Right lobe of liver (tissue), 6 donors: ENCODE data around the gene ROBO2. TPM values are rescaled to one million over a fixed set of nuclear protein-coding genes. Genes with fewer than 3 reads are reported as not detected.

Source experiments
- ATAC-seq, 4 donors: fragments of 200-7000 bp; cut with Tn5 transposase; one replicate each; pipeline ENCODE4 v1.9.1; 2020; ENCODE audit warnings: mild to moderate bottlenecking in 4 of 4, moderate library complexity in 4 of 4
- DNase-seq, 3 donors: peaks; one replicate each; pipeline ENCODE4 v3.0.0-alpha.2; 2020
- H3K27ac ChIP-seq, 3 donors: fragments of 200-600 bp; one replicate each; pipeline ENCODE4 v1.8.0; 2022
- H3K27me3 ChIP-seq, 2 donors: fragments of 200-600 bp; one replicate each; pipeline ENCODE4 v1.8.0; 2022
- H3K36me3 ChIP-seq, 4 donors: fragments of 200-600 bp; sonication (generic) in 1 of 4; one replicate each; pipeline versions ENCODE4 v1.5.1 to v1.8.0; 2017 to 2022; ENCODE audit warnings: control low read depth in 1 of 4
- H3K4me1 ChIP-seq, 4 donors: fragments of 200-600 bp; sonication (generic) in 1 of 4; one replicate each; pipeline versions ENCODE4 v1.5.1 to v1.8.0; 2017 to 2022; ENCODE audit warnings: control low read depth in 1 of 4
- H3K4me3 ChIP-seq, 3 donors: fragments of 200-600 bp; one replicate each; pipeline ENCODE4 v1.8.0; 2022
- H3K9me3 ChIP-seq, 4 donors: fragments of 200-600 bp; sonication (generic) in 1 of 4; one replicate each; pipeline versions ENCODE4 v1.5.1 to v1.8.0; 2017 to 2022; ENCODE audit warnings: control low read depth in 1 of 4
- CTCF ChIP-seq, 4 donors: fragments of 200-600 bp in 3 of 4; fragments of 450-650 bp in 1 of 4; IDR thresholded peaks; one replicate each; pipeline versions ENCODE4 v1.5.1 to v1.8.0; 2016 to 2022; ENCODE audit warnings: antibody characterized with exemption in 4 of 4, mild to moderate bottlenecking in 2 of 4
- POLR2A ChIP-seq: fragments of 450-650 bp; IDR thresholded peaks from one replicate; pipeline ENCODE4 v1.6.1; 2017; ENCODE audit warnings: antibody characterized with exemption, mild to moderate bottlenecking
- WGBS: methylation state at CpG from one replicate; pipeline ENCODE4 v1.1.6; 2018; ENCODE audit warnings: low coverage, low lambda C conversion rate; ENCODE audit not compliant: insufficient coverage; ENCODE audit errors: missing lambda C conversion rate; 5-methylcytosine and 5-hydroxymethylcytosine counted together
- intact Hi-C, 2 donors: fragments of 100-400 bp; cut with DNase I; formaldehyde crosslinking; loops; one replicate each; pipeline versions ENCODE4 v1.11.2 to v1.14.1; 2022
- total RNA-seq, 6 experiments: library from RNA; depleted of rRNA in 2 of 6; stranded (reverse); fragments of >200 nt in 2 of 6; fragmentation: NEBNext Ultra II Directional in 3 of 6; extraction: Animal tissue kit (Norgen Biotek cat#: 25700) in 3 of 6; gene quantifications; one replicate each; pipeline versions ENCODE4 v1.1.0 to v1.2.4, GENCODE V29; 2016 to 2023
- donor health status: DM: no; HTN: yes; CAD: no.
- donor health status: DM: no; HTN: no; CAD: no.
- donor health status: DM: no; HTN: no; CAD: no.
- donor health status: DM: no; HTN: yes; CAD: no.
- donor health status: DM: no; HTN: yes; CAD: no.

ROBO2 gene
- total RNA-seq, 6 experiments from 2014 or later, result 0.07 to 1.7 (median 0.67) TPM

DNA sequence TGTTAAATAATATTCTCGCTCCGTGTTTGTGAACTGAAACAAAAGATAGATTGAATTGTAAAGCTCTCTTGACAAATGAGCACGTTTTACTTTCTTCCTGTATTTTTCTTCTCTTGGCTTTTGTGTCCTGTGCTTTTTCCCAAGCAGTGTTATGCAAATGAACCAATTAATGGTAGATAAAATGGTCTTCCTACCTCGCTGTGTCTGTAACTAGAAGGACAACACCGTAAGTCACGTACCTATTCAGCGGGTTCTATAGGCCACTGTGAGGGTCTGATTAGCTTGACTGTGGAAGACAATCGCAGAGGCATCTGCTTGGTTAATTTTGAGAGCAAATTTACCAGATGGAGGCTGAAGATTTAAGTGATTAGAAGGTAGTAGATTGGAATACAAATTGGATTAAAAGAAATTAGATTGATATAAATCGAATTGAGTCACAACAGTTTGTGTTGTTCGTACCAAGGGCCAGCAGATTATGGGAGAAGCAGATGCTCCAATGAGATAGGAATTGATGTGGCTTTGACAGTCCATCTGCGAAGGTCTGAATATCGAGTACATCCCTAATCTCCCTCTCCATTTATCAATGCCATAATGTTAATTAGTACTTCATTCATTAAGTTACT is 40.2 kb downstream of the ROBO2 start:
- no peaks in the 10 kb centered on the region for H3K4me1 ChIP-seq
- no peak for ATAC-seq
- H3K4me3 ChIP-seq, result no peak overlapping the region
- intact Hi-C loops, result no loop called here
- TF ChIP-seq POLR2A, result no peak
- WGBS, result 79% methylated on average over 12 of the region's 12 CpGs
- no peak for DNase-seq
- no peaks in the 10 kb centered on the region for H3K27me3 ChIP-seq
- H3K36me3 ChIP-seq, result no peaks in the 10 kb centered on the region
- H3K9me3 ChIP-seq, result no peaks in the 10 kb centered on the region
- no peak overlapping the region for H3K27ac ChIP-seq

DNA sequence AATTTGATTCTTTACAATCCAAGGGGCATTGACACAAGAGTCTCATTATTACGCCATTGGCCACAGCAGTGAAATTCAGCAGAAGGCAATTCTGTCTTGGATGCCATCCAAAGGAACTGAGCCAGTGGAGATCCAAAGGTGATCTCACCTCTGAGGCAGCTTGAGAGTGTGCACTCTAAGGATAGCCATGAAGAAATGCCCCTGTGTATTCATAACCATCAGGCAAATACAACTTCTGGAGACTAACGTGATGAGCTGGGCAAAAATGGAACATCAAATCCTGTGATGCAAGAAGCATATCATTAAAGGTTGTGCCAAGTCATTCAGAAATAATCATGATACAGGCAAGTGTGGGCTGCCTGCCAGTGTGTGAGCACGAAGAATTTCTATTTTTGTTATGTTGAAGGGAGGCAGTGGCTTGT is 41.4 kb downstream of the ROBO2 start:
- DNase-seq (peak in 1 of 3 donors; percentile 44), ATAC-seq (peak in 3 of 4 donors; percentile 33 to 90 (median 69))
- no peaks in the 10 kb centered on the region for H3K36me3 ChIP-seq
- intact Hi-C loops, result no loop called here
- 18% methylated on average over 3 of the region's 3 CpGs for WGBS
- TF ChIP-seq POLR2A (no peak), CTCF (IDR thresholded peaks at IDR 0.05) (no peak)
- H3K27me3 ChIP-seq, result no peaks in the 10 kb centered on the region
- H3K4me1 ChIP-seq, result no peaks in the 10 kb centered on the region
- no peaks in the 10 kb centered on the region for H3K9me3 ChIP-seq
- H3K27ac ChIP-seq, result no peak overlapping the region
- no peak overlapping the region for H3K4me3 ChIP-seq

- intact Hi-C loops, result no loop called here
- ATAC-seq (no peak), DNase-seq (no peak)
- H3K27me3 ChIP-seq, result no peaks in the 10 kb centered on the region
- H3K4me1 ChIP-seq, result no peaks in the 10 kb centered on the region
- H3K9me3 ChIP-seq, result no peaks in the 10 kb centered on the region
- no peak for TF ChIP-seq CTCF (IDR thresholded peaks at IDR 0.05)
- TF ChIP-seq POLR2A, result no peak
- no peak overlapping the region for H3K27ac ChIP-seq
- no peak overlapping the region for H3K4me3 ChIP-seq
- WGBS, result 21% methylated on average over 2 of the region's 2 CpGs
- H3K36me3 ChIP-seq, result no peaks in the 10 kb centered on the region
Measured at GRCh38 chr3:77084511-77084910, 44.6 kb downstream of the ROBO2 start.

DNA sequence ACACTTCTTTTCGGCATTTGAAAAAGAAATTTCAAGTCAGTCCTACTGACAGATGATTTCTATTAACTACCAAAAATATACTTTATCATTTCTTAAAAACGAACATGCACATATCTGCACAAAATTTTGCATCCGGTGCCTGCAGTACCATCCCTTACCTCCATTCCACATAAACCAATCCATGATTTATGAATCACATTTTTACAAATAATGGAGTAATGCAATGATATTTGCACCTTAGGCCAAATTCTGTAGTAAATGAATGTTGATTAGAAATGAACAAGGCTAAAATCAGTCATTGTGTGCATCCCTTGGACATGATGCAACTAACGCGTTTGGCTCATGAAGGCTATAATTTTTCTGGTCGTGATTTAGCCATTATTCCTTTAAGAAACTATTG is 46.5 kb downstream of the ROBO2 start:
- 81% methylated on average over 6 of the region's 6 CpGs for WGBS

More for the DNA sequence above, 46.5 kb downstream of the ROBO2 start:
- intact Hi-C loops, result no loop called here
- Histone ChIP-seq H3K36me3 (no peaks in the 10 kb centered on the region), H3K4me3 (no peak overlapping the region), H3K4me1 (no peaks in the 10 kb centered on the region), H3K27me3 (no peaks in the 10 kb centered on the region), H3K9me3 (no peaks in the 10 kb centered on the region), H3K27ac (no peak overlapping the region)
- no peak for TF ChIP-seq CTCF (IDR thresholded peaks at IDR 0.05)
- TF ChIP-seq POLR2A, result no peak
- ATAC-seq (no peak), DNase-seq (no peak)
